ENCODE data around the gene SNCAIP.
A peak's percentile ranks its signal among the peaks of the same experiment; 100 is the strongest.

Gene SNCAIP

DNA sequence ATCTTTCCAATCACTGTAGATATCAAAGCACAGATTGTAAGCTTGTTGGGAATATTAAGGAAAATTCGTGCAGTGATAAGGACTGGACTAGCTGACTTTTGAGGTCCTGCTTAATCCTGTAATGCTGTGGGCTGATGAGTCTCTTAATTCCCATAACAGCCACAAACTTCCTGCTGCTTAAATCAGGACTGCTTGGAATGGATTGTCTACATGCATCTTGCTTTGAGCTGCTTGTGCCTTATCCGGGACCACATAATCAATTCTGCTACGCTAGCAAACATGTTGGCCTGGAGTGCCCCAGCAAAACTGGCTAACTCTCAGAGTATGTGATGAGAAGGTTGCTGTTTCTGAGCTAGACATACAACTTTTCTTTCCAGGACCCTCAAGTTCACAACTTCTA lies 79.6 kb downstream of the SNCAIP start:
- ATAC-seq: no peak
- TF ChIP-seq ISL1 (CRISPR knock-in tag; IDR thresholded peaks at IDR 0.05) (no peak), SNAI2 (CRISPR knock-in tag; IDR thresholded peaks at IDR 0.05) (no peak), ZNF8 (CRISPR knock-in tag; IDR thresholded peaks at IDR 0.05) (no peak), ARNTL (CRISPR knock-in tag; IDR thresholded peaks at IDR 0.05; ENCODE audit: borderline replicate concordance, low read depth) (no peak), RARB (CRISPR knock-in tag; IDR thresholded peaks at IDR 0.05) (no peak), TCF4 (CRISPR knock-in tag; IDR thresholded peaks at IDR 0.05; ENCODE audit: borderline replicate concordance) (no peak), ZC3H10 (CRISPR knock-in tag; IDR thresholded peaks at IDR 0.05) (no peak), ESRRG (CRISPR knock-in tag; IDR thresholded peaks at IDR 0.05) (no peak), ZFP30 (CRISPR knock-in tag; IDR thresholded peaks at IDR 0.05) (no peak), BACH2 (CRISPR knock-in tag; IDR thresholded peaks at IDR 0.05; ENCODE audit: borderline replicate concordance) (no peak), PPARA (CRISPR knock-in tag; IDR thresholded peaks at IDR 0.05; ENCODE audit: borderline replicate concordance) (no peak), GLIS3 (CRISPR knock-in tag; IDR thresholded peaks at IDR 0.05) (no peak)
- TF ChIP-seq, protein P1, sequence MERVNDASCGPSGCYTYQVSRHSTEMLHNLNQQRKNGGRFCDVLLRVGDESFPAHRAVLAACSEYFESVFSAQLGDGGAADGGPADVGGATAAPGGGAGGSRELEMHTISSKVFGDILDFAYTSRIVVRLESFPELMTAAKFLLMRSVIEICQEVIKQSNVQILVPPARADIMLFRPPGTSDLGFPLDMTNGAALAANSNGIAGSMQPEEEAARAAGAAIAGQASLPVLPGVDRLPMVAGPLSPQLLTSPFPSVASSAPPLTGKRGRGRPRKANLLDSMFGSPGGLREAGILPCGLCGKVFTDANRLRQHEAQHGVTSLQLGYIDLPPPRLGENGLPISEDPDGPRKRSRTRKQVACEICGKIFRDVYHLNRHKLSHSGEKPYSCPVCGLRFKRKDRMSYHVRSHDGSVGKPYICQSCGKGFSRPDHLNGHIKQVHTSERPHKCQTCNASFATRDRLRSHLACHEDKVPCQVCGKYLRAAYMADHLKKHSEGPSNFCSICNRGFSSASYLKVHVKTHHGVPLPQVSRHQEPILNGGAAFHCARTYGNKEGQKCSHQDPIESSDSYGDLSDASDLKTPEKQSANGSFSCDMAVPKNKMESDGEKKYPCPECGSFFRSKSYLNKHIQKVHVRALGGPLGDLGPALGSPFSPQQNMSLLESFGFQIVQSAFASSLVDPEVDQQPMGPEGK (CRISPR knock-in tag; IDR thresholded peaks at IDR 0.05; ENCODE audit: borderline replicate concordance): no peak
- TF ChIP-seq, protein P2, sequence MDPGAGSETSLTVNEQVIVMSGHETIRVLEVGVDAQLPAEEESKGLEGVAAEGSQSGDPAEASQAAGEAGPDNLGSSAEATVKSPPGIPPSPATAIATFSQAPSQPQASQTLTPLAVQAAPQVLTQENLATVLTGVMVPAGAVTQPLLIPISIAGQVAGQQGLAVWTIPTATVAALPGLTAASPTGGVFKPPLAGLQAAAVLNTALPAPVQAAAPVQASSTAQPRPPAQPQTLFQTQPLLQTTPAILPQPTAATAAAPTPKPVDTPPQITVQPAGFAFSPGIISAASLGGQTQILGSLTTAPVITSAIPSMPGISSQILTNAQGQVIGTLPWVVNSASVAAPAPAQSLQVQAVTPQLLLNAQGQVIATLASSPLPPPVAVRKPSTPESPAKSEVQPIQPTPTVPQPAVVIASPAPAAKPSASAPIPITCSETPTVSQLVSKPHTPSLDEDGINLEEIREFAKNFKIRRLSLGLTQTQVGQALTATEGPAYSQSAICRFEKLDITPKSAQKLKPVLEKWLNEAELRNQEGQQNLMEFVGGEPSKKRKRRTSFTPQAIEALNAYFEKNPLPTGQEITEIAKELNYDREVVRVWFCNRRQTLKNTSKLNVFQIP (CRISPR knock-in tag; IDR thresholded peaks at IDR 0.05; ENCODE audit: borderline replicate concordance, low read depth): no peak
- TF ChIP-seq, protein P3, sequence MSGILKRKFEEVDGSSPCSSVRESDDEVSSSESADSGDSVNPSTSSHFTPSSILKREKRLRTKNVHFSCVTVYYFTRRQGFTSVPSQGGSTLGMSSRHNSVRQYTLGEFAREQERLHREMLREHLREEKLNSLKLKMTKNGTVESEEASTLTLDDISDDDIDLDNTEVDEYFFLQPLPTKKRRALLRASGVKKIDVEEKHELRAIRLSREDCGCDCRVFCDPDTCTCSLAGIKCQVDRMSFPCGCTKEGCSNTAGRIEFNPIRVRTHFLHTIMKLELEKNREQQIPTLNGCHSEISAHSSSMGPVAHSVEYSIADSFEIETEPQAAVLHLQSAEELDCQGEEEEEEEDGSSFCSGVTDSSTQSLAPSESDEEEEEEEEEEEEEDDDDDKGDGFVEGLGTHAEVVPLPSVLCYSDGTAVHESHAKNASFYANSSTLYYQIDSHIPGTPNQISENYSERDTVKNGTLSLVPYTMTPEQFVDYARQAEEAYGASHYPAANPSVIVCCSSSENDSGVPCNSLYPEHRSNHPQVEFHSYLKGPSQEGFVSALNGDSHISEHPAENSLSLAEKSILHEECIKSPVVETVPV (CRISPR knock-in tag; IDR thresholded peaks at IDR 0.05): no peak
- TF ChIP-seq, protein P4, sequence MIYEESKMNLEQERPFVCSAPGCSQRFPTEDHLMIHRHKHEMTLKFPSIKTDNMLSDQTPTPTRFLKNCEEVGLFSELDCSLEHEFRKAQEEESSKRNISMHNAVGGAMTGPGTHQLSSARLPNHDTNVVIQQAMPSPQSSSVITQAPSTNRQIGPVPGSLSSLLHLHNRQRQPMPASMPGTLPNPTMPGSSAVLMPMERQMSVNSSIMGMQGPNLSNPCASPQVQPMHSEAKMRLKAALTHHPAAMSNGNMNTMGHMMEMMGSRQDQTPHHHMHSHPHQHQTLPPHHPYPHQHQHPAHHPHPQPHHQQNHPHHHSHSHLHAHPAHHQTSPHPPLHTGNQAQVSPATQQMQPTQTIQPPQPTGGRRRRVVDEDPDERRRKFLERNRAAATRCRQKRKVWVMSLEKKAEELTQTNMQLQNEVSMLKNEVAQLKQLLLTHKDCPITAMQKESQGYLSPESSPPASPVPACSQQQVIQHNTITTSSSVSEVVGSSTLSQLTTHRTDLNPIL (CRISPR knock-in tag; IDR thresholded peaks at IDR 0.05; ENCODE audit: low read depth): no peak

DNA sequence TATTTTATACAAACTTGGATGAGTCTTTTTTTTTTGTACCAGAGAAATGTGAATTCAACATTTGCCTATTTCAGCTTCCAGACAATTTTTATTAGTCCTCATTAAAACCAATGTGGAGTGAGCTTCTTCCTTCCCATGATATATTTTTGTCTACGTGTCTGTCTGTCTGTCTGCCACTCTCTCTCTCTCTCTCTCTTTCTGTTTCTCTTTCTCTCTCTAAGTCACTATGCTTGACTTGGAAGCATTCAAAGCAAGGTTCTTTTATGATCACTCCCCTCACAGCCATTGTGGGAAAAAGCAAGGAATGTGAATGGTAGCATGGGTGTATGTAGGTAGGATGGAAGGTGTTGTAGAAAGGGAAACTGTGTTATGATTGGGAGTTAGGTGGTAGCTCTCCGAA lies 80.2 kb downstream of the SNCAIP start:
- ATAC-seq: no peak

DNA sequence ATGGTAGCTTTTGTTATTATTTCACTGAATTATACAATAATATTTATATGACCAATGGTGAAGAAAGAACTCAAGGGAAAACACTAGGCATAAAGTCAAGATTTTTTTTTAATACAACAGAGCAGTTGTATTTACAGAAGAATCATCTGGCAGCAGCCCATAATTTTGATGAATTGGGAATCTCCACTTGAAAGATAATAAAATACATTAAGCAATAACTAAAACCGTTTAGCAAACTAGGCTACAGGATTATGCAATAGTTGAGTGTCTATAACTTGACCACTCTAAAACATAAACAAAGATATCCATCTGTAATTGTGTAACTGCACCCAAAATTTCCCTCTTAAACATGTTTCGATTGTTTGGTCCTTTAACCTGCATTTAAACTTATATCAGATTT lies 80.8 kb downstream of the SNCAIP start:
- TF ChIP-seq, protein P2 (CRISPR knock-in tag; IDR thresholded peaks at IDR 0.05; ENCODE audit: borderline replicate concordance, low read depth): no peak
- peak; percentile 90 for TF ChIP-seq ISL1 (CRISPR knock-in tag; IDR thresholded peaks at IDR 0.05)
- 0 out of 2 replicates have a peak, but pooled peaks have one; percentile 13 for TF ChIP-seq TCF4 (CRISPR knock-in tag; IDR thresholded peaks at IDR 0.05; ENCODE audit: borderline replicate concordance)
- no peak for TF ChIP-seq ESRRG (CRISPR knock-in tag; IDR thresholded peaks at IDR 0.05)
- TF ChIP-seq, protein P5, sequence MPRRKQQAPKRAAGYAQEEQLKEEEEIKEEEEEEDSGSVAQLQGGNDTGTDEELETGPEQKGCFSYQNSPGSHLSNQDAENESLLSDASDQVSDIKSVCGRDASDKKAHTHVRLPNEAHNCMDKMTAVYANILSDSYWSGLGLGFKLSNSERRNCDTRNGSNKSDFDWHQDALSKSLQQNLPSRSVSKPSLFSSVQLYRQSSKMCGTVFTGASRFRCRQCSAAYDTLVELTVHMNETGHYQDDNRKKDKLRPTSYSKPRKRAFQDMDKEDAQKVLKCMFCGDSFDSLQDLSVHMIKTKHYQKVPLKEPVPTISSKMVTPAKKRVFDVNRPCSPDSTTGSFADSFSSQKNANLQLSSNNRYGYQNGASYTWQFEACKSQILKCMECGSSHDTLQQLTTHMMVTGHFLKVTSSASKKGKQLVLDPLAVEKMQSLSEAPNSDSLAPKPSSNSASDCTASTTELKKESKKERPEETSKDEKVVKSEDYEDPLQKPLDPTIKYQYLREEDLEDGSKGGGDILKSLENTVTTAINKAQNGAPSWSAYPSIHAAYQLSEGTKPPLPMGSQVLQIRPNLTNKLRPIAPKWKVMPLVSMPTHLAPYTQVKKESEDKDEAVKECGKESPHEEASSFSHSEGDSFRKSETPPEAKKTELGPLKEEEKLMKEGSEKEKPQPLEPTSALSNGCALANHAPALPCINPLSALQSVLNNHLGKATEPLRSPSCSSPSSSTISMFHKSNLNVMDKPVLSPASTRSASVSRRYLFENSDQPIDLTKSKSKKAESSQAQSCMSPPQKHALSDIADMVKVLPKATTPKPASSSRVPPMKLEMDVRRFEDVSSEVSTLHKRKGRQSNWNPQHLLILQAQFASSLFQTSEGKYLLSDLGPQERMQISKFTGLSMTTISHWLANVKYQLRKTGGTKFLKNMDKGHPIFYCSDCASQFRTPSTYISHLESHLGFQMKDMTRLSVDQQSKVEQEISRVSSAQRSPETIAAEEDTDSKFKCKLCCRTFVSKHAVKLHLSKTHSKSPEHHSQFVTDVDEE (CRISPR knock-in tag; IDR thresholded peaks at IDR 0.05): 0 out of 2 replicates have a peak, but pooled peaks have one; percentile 37
- ATAC-seq: no peak

More for the DNA sequence above, 80.2 kb downstream of the SNCAIP start:
- TF ChIP-seq, protein P3 (CRISPR knock-in tag; IDR thresholded peaks at IDR 0.05): no peak
- TF ChIP-seq ZFP30 (CRISPR knock-in tag; IDR thresholded peaks at IDR 0.05) (no peak), ARNTL (CRISPR knock-in tag; IDR thresholded peaks at IDR 0.05; ENCODE audit: borderline replicate concordance, low read depth) (no peak), ZNF70 (CRISPR knock-in tag; IDR thresholded peaks at IDR 0.05) (no peak), ZFP3 (CRISPR knock-in tag; IDR thresholded peaks at IDR 0.05) (no peak), SNAI2 (CRISPR knock-in tag; IDR thresholded peaks at IDR 0.05) (no peak), PPARA (CRISPR knock-in tag; IDR thresholded peaks at IDR 0.05; ENCODE audit: borderline replicate concordance) (no peak), TCF4 (CRISPR knock-in tag; IDR thresholded peaks at IDR 0.05; ENCODE audit: borderline replicate concordance) (no peak), OSR1 (CRISPR knock-in tag; IDR thresholded peaks at IDR 0.05) (no peak), GLIS3 (CRISPR knock-in tag; IDR thresholded peaks at IDR 0.05) (no peak), ZNF8 (CRISPR knock-in tag; IDR thresholded peaks at IDR 0.05) (no peak), ZC3H10 (CRISPR knock-in tag; IDR thresholded peaks at IDR 0.05) (no peak), ZNF565 (CRISPR knock-in tag; conservative IDR thresholded peaks at IDR 0.05; ENCODE audit: low read depth) (no peak), CSDC2 (CRISPR knock-in tag; IDR thresholded peaks at IDR 0.05) (no peak)
- TF ChIP-seq, protein P4 (CRISPR knock-in tag; IDR thresholded peaks at IDR 0.05; ENCODE audit: low read depth): no peak

Data from SK-N-SH treated with all-trans-retinoic acid at 6 μM for 48 hours (cell line).